ENCODE measurements around the gene OR2G3. TPM values are rescaled to one million over a fixed set of nuclear protein-coding genes. Genes with fewer than 3 reads are reported as not detected.

The OR2G3 gene
- total RNA-seq, 4 donors from 2014 or later: not detected

DNA sequence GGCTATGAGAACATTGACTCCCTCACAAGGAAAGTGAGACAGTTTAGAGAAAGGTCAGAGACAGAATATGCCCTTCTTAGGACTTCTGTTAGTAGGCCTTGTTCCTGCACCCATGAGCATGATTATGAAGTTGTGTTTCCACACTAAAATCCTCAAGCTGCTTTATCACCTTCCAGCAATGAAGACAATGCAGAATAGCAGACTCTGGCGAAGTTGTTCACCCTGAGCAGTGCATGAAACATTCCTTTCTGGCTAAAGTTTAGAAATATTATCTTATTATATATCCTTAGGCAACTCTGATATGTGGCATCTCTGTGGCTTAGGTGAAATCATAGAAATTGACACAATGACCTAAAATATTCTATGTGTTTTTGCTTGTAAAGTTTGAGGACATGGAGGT, 31.1 kb upstream of the OR2G3 start:
- Histone ChIP-seq H3K9me3 (no peaks in the 10 kb centered on the region), H3K4me1 (no peaks in the 10 kb centered on the region), H3K36me3 (no peaks in the 10 kb centered on the region), H3K4me3 (no peak overlapping the region), H3K27me3 (no peaks in the 10 kb centered on the region), H3K27ac (no peak overlapping the region)
- DNase-seq: no peak
- in situ Hi-C loops (cut with MboI; ENCODE audit: low pct_ligation_motif_present in 1 of 4, low pct_unique_long_range_greater_than_20kb in 1 of 4, low sequenced_read_pairs in 3 of 4): loop anchor here in 1 of 4 donors (10.0 kb wide), 1 partner anchor 189 kb away; no protein-coding TSS in a partner anchor
- 56 to 77% methylated on average over 1 of the region's 1 CpG for WGBS, 2 donors (ENCODE audit: low coverage in 1 of 2)
- TF ChIP-seq POLR2AphosphoS5 (IDR thresholded peaks at IDR 0.05) (no peak), POLR2A (IDR thresholded peaks at IDR 0.05) (no peak), CTCF (IDR thresholded peaks at IDR 0.05) (no peak), EP300 (IDR thresholded peaks at IDR 0.05; ENCODE audit: low read depth) (no peak)
- intact Hi-C loops (cut with DNase I; ENCODE audit: low total_unique reads): no loop called here

GRCh38 chr1:247574664-247575063, 30.7 kb upstream of the OR2G3 start:
- H3K36me3 ChIP-seq: no peaks in the 10 kb centered on the region
- no peaks in the 10 kb centered on the region for H3K9me3 ChIP-seq
- H3K4me1 ChIP-seq: no peaks in the 10 kb centered on the region
- no peak overlapping the region for H3K27ac ChIP-seq
- no peaks in the 10 kb centered on the region for H3K27me3 ChIP-seq
- TF ChIP-seq POLR2A (IDR thresholded peaks at IDR 0.05): no peak
- TF ChIP-seq CTCF (IDR thresholded peaks at IDR 0.05): no peak
- TF ChIP-seq POLR2AphosphoS5 (IDR thresholded peaks at IDR 0.05): no peak
- no peak for TF ChIP-seq EP300 (IDR thresholded peaks at IDR 0.05; ENCODE audit: low read depth)
- no peak overlapping the region for H3K4me3 ChIP-seq
- intact Hi-C loops (cut with DNase I; ENCODE audit: low total_unique reads) (no loop called here), in situ Hi-C loops (cut with MboI; ENCODE audit: low pct_ligation_motif_present in 1 of 4, low pct_unique_long_range_greater_than_20kb in 1 of 4, low sequenced_read_pairs in 3 of 4) (loop anchor here in 1 of 4 donors (10.0 kb wide), 1 partner anchor 190 kb away; no protein-coding TSS in a partner anchor)
- DNase-seq: no peak

GRCh38 chr1:247576514-247576913, 28.9 kb upstream of the OR2G3 start:
- H3K36me3 ChIP-seq: no peaks in the 10 kb centered on the region
- 33 to 38% methylated on average over 3 of the region's 3 CpGs for WGBS, 2 donors (ENCODE audit: low coverage in 1 of 2)
- H3K4me3 ChIP-seq: no peak overlapping the region
- no peaks in the 10 kb centered on the region for H3K4me1 ChIP-seq
- no peak for TF ChIP-seq POLR2A (IDR thresholded peaks at IDR 0.05)
- TF ChIP-seq POLR2AphosphoS5 (IDR thresholded peaks at IDR 0.05): no peak
- TF ChIP-seq CTCF (IDR thresholded peaks at IDR 0.05): peak in 4 of 5 experiments; percentile 19 to 32 (median 25)
- TF ChIP-seq EP300 (IDR thresholded peaks at IDR 0.05; ENCODE audit: low read depth): no peak
- no peaks in the 10 kb centered on the region for H3K27me3 ChIP-seq
- DNase-seq: no peak
- in situ Hi-C loops (cut with MboI; ENCODE audit: low pct_ligation_motif_present in 1 of 4, low pct_unique_long_range_greater_than_20kb in 1 of 4, low sequenced_read_pairs in 3 of 4) (loop anchor here in 1 of 4 donors (10.0 kb wide), 1 partner anchor 192 kb away; no protein-coding TSS in a partner anchor), intact Hi-C loops (cut with DNase I; ENCODE audit: low total_unique reads) (no loop called here)
- no peaks in the 10 kb centered on the region for H3K9me3 ChIP-seq
- H3K27ac ChIP-seq: no peak overlapping the region

- DNase-seq: no peak
- intact Hi-C loops (cut with DNase I; ENCODE audit: low total_unique reads) (no loop called here), in situ Hi-C loops (cut with MboI; ENCODE audit: low pct_ligation_motif_present in 1 of 4, low pct_unique_long_range_greater_than_20kb in 1 of 4, low sequenced_read_pairs in 3 of 4) (loop anchor here in 1 of 4 donors (10.0 kb wide), 1 partner anchor 194 kb away; no protein-coding TSS in a partner anchor)
- Histone ChIP-seq H3K4me1 (no peaks in the 10 kb centered on the region), H3K27me3 (no peaks in the 10 kb centered on the region), H3K9me3 (no peaks in the 10 kb centered on the region), H3K27ac (no peak overlapping the region), H3K4me3 (no peak overlapping the region), H3K36me3 (no peaks in the 10 kb centered on the region)
- 80 to 82% methylated on average over 1 to 5 of the region's 5 CpGs for WGBS, 2 donors (ENCODE audit: low coverage in 1 of 2)
- TF ChIP-seq CTCF (IDR thresholded peaks at IDR 0.05): no peak
Observed at GRCh38 chr1:247578946-247579460, 26.4 kb upstream of the OR2G3 start.
